ENCODE measurements around the gene TFCP2L1.

- no peak for TF ChIP-seq CTCF (IDR thresholded peaks at IDR 0.05; ENCODE audit: low read depth, low read length, missing input control)
- no peak for TF ChIP-seq TAF1 (conservative IDR thresholded peaks at IDR 0.05)
- no peak for TF ChIP-seq RXRA (IDR thresholded peaks at IDR 0.05)
- TF ChIP-seq REST (IDR thresholded peaks at IDR 0.05) = no peak
- no peak for TF ChIP-seq MAX (IDR thresholded peaks at IDR 0.05)
- TF ChIP-seq NR2F2 (IDR thresholded peaks at IDR 0.05) = no peak
Measured at GRCh38 chr2:121235542-121235941, 49.5 kb downstream of the TFCP2L1 start.

Measured in liver (tissue), 3 donors.